ENCODE measurements around the gene SRD5A1.

DNA sequence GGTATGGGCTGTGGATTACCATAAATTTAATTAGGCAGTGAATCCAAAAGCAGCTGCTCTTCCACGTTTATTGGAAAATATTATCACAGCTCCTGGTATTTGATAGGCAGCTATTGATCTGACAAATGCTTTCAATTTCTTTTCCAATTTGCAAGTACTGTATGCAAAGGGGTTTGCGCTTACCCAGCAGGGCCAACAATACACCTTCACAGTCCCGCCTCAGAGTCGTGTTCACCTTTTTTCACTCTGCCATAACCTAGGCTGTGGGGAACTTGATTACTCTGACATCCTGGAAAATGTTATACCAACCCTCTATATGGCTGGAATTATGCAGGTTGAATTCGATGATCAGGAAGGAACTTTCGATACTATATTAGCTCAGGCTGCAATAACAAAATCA is 47.7 kb downstream of the SRD5A1 start:
- no peak for TF ChIP-seq POLR2A (IDR thresholded peaks at IDR 0.05; ENCODE audit: low read length)
- TF ChIP-seq GATA1 (IDR thresholded peaks at IDR 0.05; ENCODE audit: low read depth, low read length), result no peak

Data from erythroblast (primary cell).